HG03460 (cell line): ENCODE measurements around the gene SPATA31A6.
"Not testable (repeated sequence)": the region's sequence is repeated elsewhere in the genome, so short reads cannot be mapped to it uniquely, and the experiment has no call there.

Source experiments
- ATAC-seq: cut with Tn5 transposase; IDR thresholded peaks from one replicate; pipeline ENCODE4 v1.9.1; 2021; ENCODE audit not compliant: unreplicated experiment

SPATA31A6 gene

GRCh38 chr9:42183359-42183758 is at the start of gene SPATA31A6:
SPATA31A6 (plus strand) TSS chr9:42183659; CDS start chr9:42183688, 29 bp downstream.
- not testable (repeated sequence) for ATAC-seq

GRCh38 chr9:42160299-42160698 is 23.2 kb upstream of the SPATA31A6 start:
- not testable (repeated sequence) for ATAC-seq

DNA sequence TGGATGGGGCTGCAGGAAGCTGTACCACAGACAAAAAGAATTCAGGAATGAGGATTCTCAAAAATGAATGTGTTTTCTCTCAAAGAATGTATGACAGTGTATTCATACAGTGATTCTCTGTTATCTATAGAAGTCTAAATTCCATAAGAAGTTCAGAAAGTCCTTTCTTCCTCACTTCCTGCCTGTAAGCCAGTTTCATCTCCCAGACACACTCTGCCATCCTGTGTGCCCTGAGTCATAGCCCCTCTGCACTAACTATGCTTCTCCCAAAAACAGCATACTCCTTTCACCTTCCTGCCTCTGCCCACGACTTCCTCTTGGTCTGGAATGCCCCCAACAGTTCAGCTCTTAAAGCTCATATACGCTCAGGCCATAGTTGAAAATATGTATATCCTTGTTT is 36.4 kb downstream of the SPATA31A6 start:
- ATAC-seq = not testable (repeated sequence)

GRCh38 chr9:42223230-42223629 is 39.8 kb downstream of the SPATA31A6 start:
- ATAC-seq = not testable (repeated sequence)

DNA sequence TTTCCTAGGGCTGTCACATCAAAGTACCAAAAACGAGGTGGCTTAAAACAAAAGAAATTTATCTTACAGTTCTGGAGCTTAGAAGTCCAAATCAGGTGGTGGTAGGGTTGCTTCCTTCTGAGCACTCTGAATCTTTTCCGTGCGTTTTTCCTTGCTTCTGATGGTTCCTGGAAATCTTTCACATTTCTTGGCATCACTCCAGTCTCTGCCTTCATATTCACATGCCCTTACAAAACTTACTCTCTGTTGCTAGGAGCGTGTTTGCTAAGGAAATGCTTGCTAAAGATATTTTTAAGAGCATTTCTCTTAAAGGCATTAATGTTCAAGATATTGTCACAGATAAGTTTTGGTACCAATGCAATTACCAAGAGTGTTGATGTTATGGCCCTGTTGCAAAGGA is 49.6 kb downstream of the SPATA31A6 start:
- ATAC-seq = not testable (repeated sequence)

DNA sequence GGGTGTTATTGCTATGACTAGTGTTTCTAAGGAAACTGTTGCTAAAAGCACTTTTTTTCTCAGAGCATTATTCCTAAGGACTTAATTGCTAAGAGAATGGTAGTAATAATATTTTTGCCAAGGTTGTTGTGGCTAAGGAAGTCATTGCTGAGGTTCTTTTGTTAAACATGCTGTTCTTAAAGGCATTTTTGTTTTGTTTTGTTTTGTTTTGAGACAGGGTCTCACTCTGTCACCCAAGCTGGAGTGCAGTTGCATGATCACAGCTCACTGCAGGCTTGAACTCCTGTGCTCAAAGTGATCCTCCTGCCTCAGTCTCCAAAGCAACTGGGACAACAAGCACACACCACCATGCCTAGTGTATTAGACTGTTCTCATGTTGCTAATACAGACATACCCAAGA is 51.2 kb downstream of the SPATA31A6 start:
- ATAC-seq = not testable (repeated sequence)

GRCh38 chr9:42235352-42235991 is 52.0 kb downstream of the SPATA31A6 start:
- ATAC-seq = not testable (repeated sequence)

GRCh38 chr9:42236097-42236496 is 52.6 kb downstream of the SPATA31A6 start:
- not testable (repeated sequence) for ATAC-seq

- ATAC-seq = not testable (repeated sequence)
These were observed 53.9 kb downstream of the SPATA31A6 start for GRCh38 chr9:42237381-42237780.

DNA sequence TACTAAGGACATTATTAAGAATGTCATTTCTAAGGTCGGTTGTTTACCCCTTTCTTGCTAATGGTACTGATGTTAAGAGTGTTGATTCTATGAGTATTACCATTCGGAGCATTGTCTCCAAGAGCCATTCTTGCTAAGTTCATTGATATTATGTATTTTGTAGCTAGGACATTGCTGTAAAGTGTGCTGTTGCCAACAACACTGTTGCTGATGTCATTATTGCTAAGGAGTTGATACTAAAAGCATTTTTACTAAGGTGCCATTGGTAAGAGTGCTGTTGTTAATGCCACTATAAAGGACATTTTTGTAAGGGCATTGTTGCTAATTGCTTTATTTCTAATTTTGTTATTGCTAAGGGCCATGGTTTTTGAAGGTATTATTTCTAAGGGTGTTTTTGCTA is 55.4 kb downstream of the SPATA31A6 start:
- ATAC-seq = not testable (repeated sequence)
